ENCODE results near the gene PARD3B. TPM values are rescaled to one million over a fixed set of nuclear protein-coding genes. Genes with fewer than 3 reads are reported as not detected.

The PARD3B gene
- total RNA-seq, 4 donors from 2014 or later: 32.6 to 65.7 (median 38.6) TPM

- intact Hi-C loops (cut with DNase I; ENCODE audit: low total_unique reads): no loop called here
- no peak for TF ChIP-seq POLR2A (IDR thresholded peaks at IDR 0.05)
- in situ Hi-C loops (cut with MboI; ENCODE audit: low pct_ligation_motif_present in 1 of 4, low pct_unique_long_range_greater_than_20kb in 1 of 4, low sequenced_read_pairs in 3 of 4): no loop called here
Measured at GRCh38 chr2:204795156-204795555, 249.9 kb downstream of the PARD3B start.

GRCh38 chr2:204796581-204796980 is 251.3 kb downstream of the PARD3B start:
- intact Hi-C loops (cut with DNase I; ENCODE audit: low total_unique reads) (no loop called here), in situ Hi-C loops (cut with MboI; ENCODE audit: low pct_ligation_motif_present in 1 of 4, low pct_unique_long_range_greater_than_20kb in 1 of 4, low sequenced_read_pairs in 3 of 4) (no loop called here)
- no peak for DNase-seq
- no peaks in the 10 kb centered on the region for H3K4me1 ChIP-seq
- H3K4me3 ChIP-seq: no peak overlapping the region
- TF ChIP-seq CTCF (IDR thresholded peaks at IDR 0.05): no peak
- no peak for TF ChIP-seq POLR2AphosphoS5 (IDR thresholded peaks at IDR 0.05)
- TF ChIP-seq POLR2A (IDR thresholded peaks at IDR 0.05): no peak
- H3K9me3 ChIP-seq: no peaks in the 10 kb centered on the region
- no peak overlapping the region for H3K27ac ChIP-seq
- 76 to 89% methylated on average over 3 to 4 of the region's 4 CpGs for WGBS, 2 donors (ENCODE audit: low coverage in 1 of 2)
- H3K27me3 ChIP-seq: no peaks in the 10 kb centered on the region
- no peaks in the 10 kb centered on the region for H3K36me3 ChIP-seq

More at GRCh38 chr2:204795156-204795555, 249.9 kb downstream of the PARD3B start:
- WGBS, 2 donors (ENCODE audit: low coverage in 1 of 2): 67 to 80% methylated on average over 1 of the region's 1 CpG
- no peak overlapping the region for H3K27ac ChIP-seq
- H3K4me3 ChIP-seq: no peak overlapping the region
- H3K4me1 ChIP-seq: no peaks in the 10 kb centered on the region
- no peak for DNase-seq
- no peaks in the 10 kb centered on the region for H3K27me3 ChIP-seq
- H3K36me3 ChIP-seq: no peaks in the 10 kb centered on the region
- no peaks in the 10 kb centered on the region for H3K9me3 ChIP-seq

- no peak overlapping the region for H3K27ac ChIP-seq
- no peaks in the 10 kb centered on the region for H3K36me3 ChIP-seq
- DNase-seq: no peak
- H3K27me3 ChIP-seq: no peaks in the 10 kb centered on the region
- in situ Hi-C loops (cut with MboI; ENCODE audit: low pct_ligation_motif_present in 1 of 4, low pct_unique_long_range_greater_than_20kb in 1 of 4, low sequenced_read_pairs in 3 of 4) (no loop called here), intact Hi-C loops (cut with DNase I; ENCODE audit: low total_unique reads) (no loop called here)
- no peaks in the 10 kb centered on the region for H3K4me1 ChIP-seq
- 71 to 75% methylated on average over 2 of the region's 2 CpGs for WGBS, 2 donors (ENCODE audit: low coverage in 1 of 2)
- TF ChIP-seq POLR2A (IDR thresholded peaks at IDR 0.05): no peak
- H3K4me3 ChIP-seq: no peak overlapping the region
- H3K9me3 ChIP-seq: no peaks in the 10 kb centered on the region
Measured at GRCh38 chr2:204799791-204800190, 254.5 kb downstream of the PARD3B start.

- no peak overlapping the region for H3K4me3 ChIP-seq
- no peaks in the 10 kb centered on the region for H3K36me3 ChIP-seq
- peaks cover 3 to 10% of the 10 kb centered on the region in 2 donors for H3K9me3 ChIP-seq
- no peak overlapping the region for H3K27ac ChIP-seq
- no peak for TF ChIP-seq CTCF (IDR thresholded peaks at IDR 0.05)
- TF ChIP-seq EP300 (IDR thresholded peaks at IDR 0.05; ENCODE audit: low read depth): no peak
- no peak for TF ChIP-seq POLR2AphosphoS5 (IDR thresholded peaks at IDR 0.05)
- no peak for TF ChIP-seq POLR2A (IDR thresholded peaks at IDR 0.05)
- no peaks in the 10 kb centered on the region for H3K4me1 ChIP-seq
- no peak for DNase-seq
- intact Hi-C loops (cut with DNase I; ENCODE audit: low total_unique reads): no loop called here
- in situ Hi-C loops (cut with MboI; ENCODE audit: low pct_ligation_motif_present in 1 of 4, low pct_unique_long_range_greater_than_20kb in 1 of 4, low sequenced_read_pairs in 3 of 4): no loop called here
- no peaks in the 10 kb centered on the region for H3K27me3 ChIP-seq
Measured at GRCh38 chr2:204808494-204808893, 263.2 kb downstream of the PARD3B start.

- intact Hi-C loops (cut with DNase I; ENCODE audit: low total_unique reads): no loop called here
- no peak for DNase-seq
- in situ Hi-C loops (cut with MboI; ENCODE audit: low pct_ligation_motif_present in 1 of 4, low pct_unique_long_range_greater_than_20kb in 1 of 4, low sequenced_read_pairs in 3 of 4): no loop called here
- WGBS, 2 donors (ENCODE audit: low coverage in 1 of 2): 83 to 90% methylated on average over 2 to 5 of the region's 5 CpGs
- Histone ChIP-seq H3K4me1 (no peaks in the 10 kb centered on the region), H3K9me3 (peaks cover 0 to 5% of the 10 kb centered on the region in 2 donors), H3K36me3 (no peaks in the 10 kb centered on the region), H3K27me3 (no peaks in the 10 kb centered on the region), H3K4me3 (no peak overlapping the region), H3K27ac (no peak overlapping the region)
- TF ChIP-seq EP300 (IDR thresholded peaks at IDR 0.05; ENCODE audit: low read depth): no peak
- TF ChIP-seq POLR2A (IDR thresholded peaks at IDR 0.05): no peak
- TF ChIP-seq POLR2AphosphoS5 (IDR thresholded peaks at IDR 0.05): no peak
- TF ChIP-seq CTCF (IDR thresholded peaks at IDR 0.05): no peak
Measured at GRCh38 chr2:204824751-204825453, 279.6 kb downstream of the PARD3B start.

Data from transverse colon (tissue), 4 donors.